GM19455 (cell line): Measurements from ENCODE around the gene VIL1.

Experiments
- ATAC-seq: cut with Tn5 transposase; IDR thresholded peaks from one replicate; pipeline ENCODE4 v1.9.1; 2021; ENCODE audit not compliant: unreplicated experiment

Gene VIL1

DNA sequence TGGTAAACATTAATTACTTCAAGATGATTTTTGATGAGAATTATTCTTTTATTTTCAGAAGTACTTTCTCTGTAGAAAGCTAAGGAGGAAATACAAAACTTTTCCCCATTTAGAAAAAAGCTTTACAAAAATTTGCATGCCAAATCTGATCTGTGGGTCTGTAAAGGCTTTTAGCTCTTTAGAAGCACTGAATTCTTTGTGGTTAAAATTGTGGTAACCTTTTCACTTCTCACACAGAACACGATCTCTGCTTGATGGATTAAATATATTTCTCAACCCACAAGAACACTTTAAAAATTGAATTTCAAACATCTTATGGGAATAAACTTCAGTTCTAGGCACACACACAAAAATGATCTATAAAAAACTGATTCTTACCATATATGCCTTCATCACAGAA, 63.7 kb downstream of the VIL1 start:
- no peak for ATAC-seq

DNA sequence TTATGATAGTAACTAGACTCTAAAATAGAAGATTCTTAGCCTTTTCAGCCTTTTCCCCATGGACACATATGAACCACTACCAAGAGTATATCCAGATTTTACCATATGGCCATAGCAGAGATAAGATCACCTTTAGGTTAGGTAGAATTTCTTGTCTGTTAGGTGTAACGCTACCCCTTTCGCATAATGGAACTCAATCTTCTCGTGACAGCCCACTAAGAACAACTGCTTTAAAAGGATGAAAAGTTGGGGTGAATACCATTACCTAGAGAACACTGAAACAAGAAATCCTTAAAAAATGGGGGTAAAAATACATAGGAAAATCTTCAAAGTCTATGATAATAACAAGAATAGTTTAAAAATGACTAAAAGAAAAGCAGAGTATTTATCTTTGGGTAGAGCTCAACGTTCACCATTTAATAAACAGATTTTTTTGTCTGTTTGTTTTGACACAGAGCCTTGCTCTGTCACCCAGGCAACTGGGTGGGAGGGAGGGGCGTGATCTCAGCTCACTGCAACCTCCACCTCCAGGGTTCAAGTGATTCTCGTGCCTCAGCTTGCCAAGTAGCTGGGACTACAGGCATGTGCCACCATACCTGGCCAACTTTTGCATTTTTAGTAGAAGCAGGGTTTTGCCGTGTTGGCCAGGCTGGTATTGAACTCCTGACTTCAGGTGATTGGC, 67.2 kb downstream of the VIL1 start:
- no peak for ATAC-seq

GRCh38 chr2:218500501-218501060, 81.7 kb downstream of the VIL1 start:
- ATAC-seq, result no peak

DNA sequence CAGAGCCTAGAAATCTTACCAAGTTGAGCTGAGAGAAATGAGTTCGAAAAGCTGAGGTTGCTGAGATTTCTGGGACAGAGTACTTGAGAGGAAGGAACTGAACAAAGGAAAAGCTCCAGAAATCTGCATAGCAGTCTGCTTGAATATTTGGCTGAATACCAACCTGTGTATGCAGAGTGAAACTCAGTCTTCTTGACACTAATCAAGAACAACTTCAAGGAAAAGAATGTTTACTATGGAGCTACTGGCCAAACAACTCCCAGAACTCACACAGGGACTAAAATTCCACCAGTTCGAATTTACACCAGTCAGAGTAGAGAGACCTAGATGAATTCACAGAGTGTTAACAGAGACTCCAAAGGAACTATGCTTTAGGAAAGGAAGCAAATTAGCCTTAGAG, 82.7 kb downstream of the VIL1 start:
- ATAC-seq, result no peak
